Kidney (tissue), 14 donors: ENCODE data around the gene KMT5C. TPM values are rescaled to one million over a fixed set of nuclear protein-coding genes. Genes with fewer than 3 reads are reported as not detected.

Experiments
- DNase-seq, 5 donors: peaks; one replicate each; pipeline ENCODE4 v3.0.0-alpha.2; 2013 to 2020
- FAIRE-seq: peaks from 2 replicates; lab custom pipeline; 2012; peaks lifted over from hg19 to GRCh38; lab: Jason Lieb, UNC
- H3K27ac ChIP-seq, 2 donors: one replicate each; pipeline ENCODE4 v1.7.0; 2013; ENCODE audit warnings: low read depth in 2 of 2, low read length in 2 of 2, inconsistent platforms in 1 of 2
- H3K27me3 ChIP-seq: one replicate; pipeline ENCODE4 v1.7.1; 2013; ENCODE audit warnings: low read length, inconsistent platforms; ENCODE audit not compliant: control insufficient read depth, insufficient read depth
- H3K36me3 ChIP-seq, 3 donors: one replicate each; pipeline versions ENCODE4 v1.7.0 to v1.7.1; 2013; ENCODE audit warnings: low read length in 3 of 3, control low read depth in 1 of 3, inconsistent platforms in 1 of 3; ENCODE audit not compliant: insufficient read depth in 3 of 3, control insufficient read depth in 2 of 3
- H3K4me1 ChIP-seq, 3 donors: one replicate each; pipeline versions ENCODE4 v1.7.0 to v1.7.1; 2013; ENCODE audit warnings: low read length in 3 of 3, inconsistent platforms in 1 of 3, low read depth in 1 of 3; ENCODE audit not compliant: control insufficient read depth in 2 of 3, insufficient read depth in 2 of 3
- H3K4me3 ChIP-seq, 3 donors: one replicate each; pipeline versions ENCODE4 v1.7.0 to v1.8.1; 2013; ENCODE audit warnings: low read length in 3 of 3, control low read depth in 1 of 3, inconsistent platforms in 1 of 3
- H3K9ac ChIP-seq, 3 donors: one replicate each; pipeline versions ENCODE4 v1.7.0 to v1.7.1; 2013; ENCODE audit warnings: low read length in 3 of 3, control low read depth in 1 of 3, inconsistent platforms in 1 of 3
- H3K9me3 ChIP-seq, 3 donors: one replicate each; pipeline versions ENCODE4 v1.7.0 to v1.7.1; 2013; ENCODE audit warnings: low read length in 3 of 3, control low read depth in 1 of 3, inconsistent platforms in 1 of 3; ENCODE audit not compliant: control insufficient read depth in 2 of 3, insufficient read depth in 1 of 3
- intact Hi-C: fragments of 100-400 bp; cut with DNase I; formaldehyde crosslinking; loops from one replicate; pipeline ENCODE4 v1.11.1; 2022
- polyA plus RNA-seq: library from polyadenylated mRNA; stranded (reverse); fragments of 350-450 nt; fragmentation: Illumina TruSeq; extraction: RNeasy Lipid Tissue Mini Kit (QIAGEN cat#74804); gene quantifications from one replicate; pipeline ENCODE4 v1.2.3, GENCODE V29; 2014; ENCODE audit warnings: low read depth, low replicate concordance; ENCODE audit not compliant: insufficient read depth
- total RNA-seq: library from RNA; stranded (reverse); fragmentation: NEBNext Ultra II Directional; extraction: Animal tissue kit (Norgen Biotek cat#: 25700); gene quantifications from one replicate; pipeline ENCODE4 v1.2.1, GENCODE V29; 2021
- TF ChIP-seq, protein P1 (sequence below): IDR thresholded peaks from 3 replicates; pipeline ENCODE4 v1.5.1; 2012; ENCODE audit warnings: mild to moderate bottlenecking, moderate library complexity, borderline replicate concordance; ENCODE audit not compliant: insufficient read depth; ENCODE audit errors: extremely low read depth
- donor health status: control.
- donor health status: control.
- donor health status: control.
- donor health status: control.
- donor health status: control.
- donor health status: DM: yes; HTN: yes; CAD: no.
- donor health status: Normal renal cell carcinoma (clear cell type).

KMT5C gene
- total and polyA plus RNA-seq, 2 donors from 2014 or later: 4.1 to 13.0 TPM

GRCh38 chr19:55303477-55303876 is 36.2 kb upstream of the KMT5C start:
- DNase-seq (peak in 1 of 5 donors; percentile 30), FAIRE-seq (no peak)
- Histone ChIP-seq H3K27me3 (no peaks in the 10 kb centered on the region), H3K4me3 (no peak overlapping the region), H3K4me1 (no peaks in the 10 kb centered on the region), H3K9ac (no peak overlapping the region), H3K9me3 (no peaks in the 10 kb centered on the region), H3K36me3 (peaks cover 0 to 2% (median 0%) of the 10 kb centered on the region in 3 donors), H3K27ac (no peak overlapping the region)
- TF ChIP-seq, protein P1, sequence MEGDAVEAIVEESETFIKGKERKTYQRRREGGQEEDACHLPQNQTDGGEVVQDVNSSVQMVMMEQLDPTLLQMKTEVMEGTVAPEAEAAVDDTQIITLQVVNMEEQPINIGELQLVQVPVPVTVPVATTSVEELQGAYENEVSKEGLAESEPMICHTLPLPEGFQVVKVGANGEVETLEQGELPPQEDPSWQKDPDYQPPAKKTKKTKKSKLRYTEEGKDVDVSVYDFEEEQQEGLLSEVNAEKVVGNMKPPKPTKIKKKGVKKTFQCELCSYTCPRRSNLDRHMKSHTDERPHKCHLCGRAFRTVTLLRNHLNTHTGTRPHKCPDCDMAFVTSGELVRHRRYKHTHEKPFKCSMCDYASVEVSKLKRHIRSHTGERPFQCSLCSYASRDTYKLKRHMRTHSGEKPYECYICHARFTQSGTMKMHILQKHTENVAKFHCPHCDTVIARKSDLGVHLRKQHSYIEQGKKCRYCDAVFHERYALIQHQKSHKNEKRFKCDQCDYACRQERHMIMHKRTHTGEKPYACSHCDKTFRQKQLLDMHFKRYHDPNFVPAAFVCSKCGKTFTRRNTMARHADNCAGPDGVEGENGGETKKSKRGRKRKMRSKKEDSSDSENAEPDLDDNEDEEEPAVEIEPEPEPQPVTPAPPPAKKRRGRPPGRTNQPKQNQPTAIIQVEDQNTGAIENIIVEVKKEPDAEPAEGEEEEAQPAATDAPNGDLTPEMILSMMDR: no peak
- intact Hi-C loops: no loop called here

DNA sequence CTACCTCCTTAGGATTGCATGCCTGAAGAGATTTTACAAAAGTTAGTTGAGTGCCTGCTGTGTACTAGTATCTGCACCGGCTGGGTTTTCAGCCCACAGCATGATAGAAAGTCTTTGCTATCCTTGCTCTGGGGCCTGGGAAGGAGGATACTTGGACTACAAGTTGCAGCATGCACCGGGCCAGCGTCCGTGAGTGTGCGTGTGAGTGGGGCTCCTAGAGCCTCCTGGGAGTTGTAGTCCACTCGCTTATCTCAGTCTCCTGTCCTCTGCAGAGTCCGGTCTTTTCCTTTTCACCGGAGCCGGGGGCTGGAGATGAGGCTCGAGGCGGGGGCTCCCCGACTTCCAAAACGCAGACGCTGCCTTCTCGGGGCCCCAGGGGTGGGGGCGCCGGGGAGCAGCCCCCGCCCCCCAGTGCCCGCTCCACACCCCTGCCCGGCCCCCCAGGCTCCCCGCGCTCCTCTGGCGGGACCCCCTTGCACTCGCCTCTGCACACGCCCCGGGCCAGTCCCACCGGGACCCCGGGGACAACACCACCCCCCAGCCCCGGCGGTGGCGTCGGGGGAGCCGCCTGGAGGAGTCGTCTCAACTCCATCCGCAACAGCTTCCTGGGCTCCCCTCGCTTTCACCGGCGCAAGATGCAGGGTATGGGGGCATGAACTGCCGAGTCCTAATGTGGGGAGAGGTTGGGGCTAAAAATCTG is 35.2 kb upstream of the KMT5C start:
- intact Hi-C loops: no loop called here
- FAIRE-seq: no peak

DNA sequence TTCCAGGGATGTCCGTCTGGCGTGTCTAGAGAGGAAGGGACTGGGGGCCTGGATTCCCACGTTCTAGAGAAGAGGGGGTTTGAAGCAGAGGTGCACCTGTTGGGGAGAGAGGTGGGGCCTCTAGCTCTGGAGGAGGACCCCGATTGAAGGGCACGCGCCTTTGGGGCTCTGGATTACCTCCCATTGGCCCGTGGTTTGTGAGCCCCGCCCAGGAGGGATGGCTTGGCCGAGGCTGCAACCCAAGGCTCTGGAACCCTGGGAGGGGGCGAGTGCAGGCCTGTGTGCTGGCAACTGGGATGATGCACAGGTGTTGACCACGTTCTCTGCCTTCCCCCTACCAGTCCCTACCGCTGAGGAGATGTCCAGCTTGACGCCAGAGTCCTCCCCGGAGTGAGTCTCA is 34.7 kb upstream of the KMT5C start:
- Histone ChIP-seq H3K9me3 (no peaks in the 10 kb centered on the region), H3K9ac (no peak overlapping the region), H3K27me3 (no peaks in the 10 kb centered on the region), H3K4me3 (no peak overlapping the region), H3K4me1 (no peaks in the 10 kb centered on the region), H3K36me3 (peaks cover 0 to 2% (median 0%) of the 10 kb centered on the region in 3 donors), H3K27ac (no peak overlapping the region)
- TF ChIP-seq, protein P1: no peak
- DNase-seq: no peak
- no peak for FAIRE-seq
- intact Hi-C loops: no loop called here

More for the DNA sequence above, 35.2 kb upstream of the KMT5C start:
- TF ChIP-seq, protein P1: no peak
- peak in 2 of 5 donors; percentile 48 to 50 for DNase-seq
- Histone ChIP-seq H3K27ac (no peak overlapping the region), H3K4me1 (no peaks in the 10 kb centered on the region), H3K36me3 (peaks cover 0 to 2% (median 0%) of the 10 kb centered on the region in 3 donors), H3K4me3 (no peak overlapping the region), H3K9me3 (no peaks in the 10 kb centered on the region), H3K9ac (no peak overlapping the region), H3K27me3 (no peaks in the 10 kb centered on the region)
